NB4 (cell line): ENCODE results near the gene NRP2.

Experiments used
- DNase-seq: peaks from one replicate; pipeline ENCODE4 v3.0.0; 2010; ENCODE audit warnings: low read depth
- H3K4me3 ChIP-seq: one replicate; pipeline ENCODE4 v1.5.1; 2011; ENCODE audit warnings: mild to moderate bottlenecking, low read depth, low read length, moderate library complexity
- CTCF ChIP-seq: IDR thresholded peaks from one replicate; pipeline ENCODE4 v1.5.1; 2012; ENCODE audit warnings: low read depth, low read length
- MAX ChIP-seq: IDR thresholded peaks from 2 replicates; pipeline ENCODE4 v1.6.1; 2011; ENCODE audit warnings: low read depth, low read length
- MYC ChIP-seq: IDR thresholded peaks from 2 replicates; pipeline ENCODE4 v1.6.1; 2011; ENCODE audit warnings: low read depth, low read length
- POLR2A ChIP-seq: IDR thresholded peaks from 2 replicates; pipeline ENCODE4 v1.6.1; 2011; ENCODE audit warnings: mild to moderate bottlenecking; ENCODE audit not compliant: insufficient read length; ENCODE audit errors: extremely low read depth

NRP2 gene

GRCh38 chr2:205760157-205760556 is 77.9 kb downstream of the NRP2 start:
- no peak for DNase-seq
- TF ChIP-seq CTCF (no peak), POLR2A (no peak), MYC (no peak), MAX (no peak)
- no peak overlapping the region for H3K4me3 ChIP-seq

GRCh38 chr2:205761421-205761820 is 79.1 kb downstream of the NRP2 start:
- TF ChIP-seq POLR2A (no peak), MAX (no peak), MYC (no peak)
- H3K4me3 ChIP-seq = no peak overlapping the region
- DNase-seq = no peak

GRCh38 chr2:205762881-205763280 is 80.6 kb downstream of the NRP2 start:
- TF ChIP-seq CTCF (no peak), MYC (no peak)
- H3K4me3 ChIP-seq = no peak overlapping the region
- no peak for DNase-seq

- TF ChIP-seq MYC = no peak
- TF ChIP-seq POLR2A = no peak
- no peak for TF ChIP-seq MAX
- TF ChIP-seq CTCF = peak; percentile 22
- H3K4me3 ChIP-seq = no peak overlapping the region
- DNase-seq = peak; percentile 20
These were observed 81.5 kb downstream of the NRP2 start for GRCh38 chr2:205763708-205764211.

DNA sequence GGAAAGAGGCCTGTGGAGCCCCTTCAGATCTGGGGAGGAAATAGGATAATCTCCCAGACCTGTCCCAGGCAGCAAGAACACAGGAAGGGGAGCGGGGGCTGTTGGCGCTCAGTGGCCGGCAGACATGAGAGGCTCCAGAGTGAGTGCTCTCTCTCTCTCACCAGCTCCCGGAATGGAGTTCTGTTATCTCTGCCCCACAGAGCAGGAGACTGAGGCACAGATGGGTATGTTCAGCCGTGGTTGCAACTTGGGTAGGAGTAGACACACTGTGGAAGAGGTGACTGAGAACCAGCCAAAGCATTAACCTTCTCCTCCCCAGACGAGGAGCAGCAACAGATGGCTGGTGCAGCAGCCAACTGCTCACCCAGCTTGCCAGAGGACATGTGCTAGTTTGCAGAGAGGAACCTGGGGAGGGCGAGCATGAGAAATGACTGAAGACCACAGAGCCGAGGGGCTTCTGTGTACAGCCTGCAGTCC is 82.0 kb downstream of the NRP2 start:
- H3K4me3 ChIP-seq = no peak overlapping the region
- DNase-seq = no peak
- TF ChIP-seq MYC (no peak), CTCF (no peak), MAX (no peak), POLR2A (no peak)

GRCh38 chr2:205765151-205765550 is 82.8 kb downstream of the NRP2 start:
- DNase-seq = no peak
- no peak overlapping the region for H3K4me3 ChIP-seq
- TF ChIP-seq MYC (no peak), MAX (no peak), POLR2A (no peak), CTCF (no peak)
